Measurements from ENCODE around the gene NUMBL. TPM values are rescaled to one million over a fixed set of nuclear protein-coding genes. Genes with fewer than 3 reads are reported as not detected.

The NUMBL gene
- total RNA-seq, 1 donor = 26.8 TPM

DNA sequence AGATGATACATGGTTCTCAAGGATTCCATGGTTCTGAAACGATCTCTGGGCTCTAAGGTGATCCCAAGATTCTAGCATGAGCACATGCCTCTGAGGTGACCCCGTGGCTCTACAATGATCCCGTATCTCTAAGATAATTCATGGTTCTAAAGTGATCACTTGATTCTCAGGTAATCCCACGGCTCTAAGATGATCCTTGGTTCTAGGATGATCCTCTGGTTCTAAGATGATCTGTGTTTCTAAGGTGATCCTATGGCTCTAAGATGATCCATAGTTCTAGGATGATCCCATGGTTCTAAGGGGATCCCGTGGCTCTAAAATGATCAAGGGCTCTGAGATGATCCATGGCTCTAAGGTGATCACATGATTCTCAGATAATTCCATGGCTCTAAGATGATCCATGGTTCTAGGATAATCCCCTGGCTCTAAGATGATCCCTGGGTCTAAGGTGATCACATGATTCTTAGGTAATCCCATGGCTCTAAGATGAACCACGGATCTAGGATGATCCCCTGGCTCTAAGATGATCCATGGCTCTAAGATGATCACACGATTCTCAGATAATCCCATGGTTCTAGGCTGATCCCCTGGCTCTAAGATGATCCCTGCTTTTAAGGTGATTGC, 21.3 kb downstream of the NUMBL start:
- H3K27me3 ChIP-seq (ENCODE audit: insufficient read depth, low read length) = no peaks in the 10 kb centered on the region
- peaks cover 18% of the 10 kb centered on the region for H4K20me1 ChIP-seq (ENCODE audit: insufficient read depth, low read length)
- peaks cover 6% of the 10 kb centered on the region for H3K4me1 ChIP-seq (ENCODE audit: insufficient read depth, low read length)
- no peak overlapping the region for H3K27ac ChIP-seq (ENCODE audit: low read depth, low read length)
- H3K79me2 ChIP-seq (ENCODE audit: insufficient read depth, low read length) = no peaks in the 10 kb centered on the region
- TF ChIP-seq, protein P1, sequence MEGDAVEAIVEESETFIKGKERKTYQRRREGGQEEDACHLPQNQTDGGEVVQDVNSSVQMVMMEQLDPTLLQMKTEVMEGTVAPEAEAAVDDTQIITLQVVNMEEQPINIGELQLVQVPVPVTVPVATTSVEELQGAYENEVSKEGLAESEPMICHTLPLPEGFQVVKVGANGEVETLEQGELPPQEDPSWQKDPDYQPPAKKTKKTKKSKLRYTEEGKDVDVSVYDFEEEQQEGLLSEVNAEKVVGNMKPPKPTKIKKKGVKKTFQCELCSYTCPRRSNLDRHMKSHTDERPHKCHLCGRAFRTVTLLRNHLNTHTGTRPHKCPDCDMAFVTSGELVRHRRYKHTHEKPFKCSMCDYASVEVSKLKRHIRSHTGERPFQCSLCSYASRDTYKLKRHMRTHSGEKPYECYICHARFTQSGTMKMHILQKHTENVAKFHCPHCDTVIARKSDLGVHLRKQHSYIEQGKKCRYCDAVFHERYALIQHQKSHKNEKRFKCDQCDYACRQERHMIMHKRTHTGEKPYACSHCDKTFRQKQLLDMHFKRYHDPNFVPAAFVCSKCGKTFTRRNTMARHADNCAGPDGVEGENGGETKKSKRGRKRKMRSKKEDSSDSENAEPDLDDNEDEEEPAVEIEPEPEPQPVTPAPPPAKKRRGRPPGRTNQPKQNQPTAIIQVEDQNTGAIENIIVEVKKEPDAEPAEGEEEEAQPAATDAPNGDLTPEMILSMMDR (IDR thresholded peaks at IDR 0.05; ENCODE audit: extremely low read depth, low read depth, low read length) = no peak
- H2AFZ ChIP-seq (ENCODE audit: low read length) = no peak overlapping the region
- H3K36me3 ChIP-seq (ENCODE audit: insufficient read depth, low read length) = peaks cover 66% of the 10 kb centered on the region
- DNase-seq (ENCODE audit: insufficient read length, low spot score, missing footprints) = peak; percentile 34
- H3K9me3 ChIP-seq (ENCODE audit: low read depth, low read length) = no peaks in the 10 kb centered on the region
- H3K4me3 ChIP-seq (ENCODE audit: insufficient read depth, low read length) = no peak overlapping the region
- H3K4me2 ChIP-seq (ENCODE audit: insufficient read depth, low read length) = no peak overlapping the region

DNA sequence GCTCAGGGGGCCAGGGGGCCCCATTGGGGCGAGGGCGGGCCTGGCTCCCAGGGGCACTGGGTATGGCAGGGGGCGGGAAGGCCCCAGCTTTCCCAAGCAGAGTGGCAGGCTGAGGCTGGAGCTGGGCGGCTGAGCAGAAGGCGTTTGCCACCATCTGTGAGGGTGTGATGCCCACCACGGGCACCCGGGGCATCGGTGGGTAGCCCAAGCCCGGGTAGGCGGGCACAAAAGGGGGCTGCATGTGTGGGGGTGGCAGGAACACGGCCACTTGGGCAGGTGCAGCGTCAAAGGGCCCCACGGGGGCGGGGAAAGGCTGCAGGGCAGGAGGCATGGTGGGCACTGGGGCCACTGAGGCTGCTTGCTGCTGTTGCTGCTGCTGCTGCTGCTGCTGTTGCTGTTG, 22.8 kb downstream of the NUMBL start:
- no peaks in the 10 kb centered on the region for H3K9me3 ChIP-seq (ENCODE audit: low read depth, low read length)
- H3K79me2 ChIP-seq (ENCODE audit: insufficient read depth, low read length) = no peaks in the 10 kb centered on the region
- peaks cover 17% of the 10 kb centered on the region for H3K4me1 ChIP-seq (ENCODE audit: insufficient read depth, low read length)
- DNase-seq (ENCODE audit: insufficient read length, low spot score, missing footprints) = peak; percentile 27
- no peak overlapping the region for H3K4me2 ChIP-seq (ENCODE audit: insufficient read depth, low read length)
- peaks cover 14% of the 10 kb centered on the region for H4K20me1 ChIP-seq (ENCODE audit: insufficient read depth, low read length)
- no peak overlapping the region for H3K27ac ChIP-seq (ENCODE audit: low read depth, low read length)
- TF ChIP-seq, protein P1 (IDR thresholded peaks at IDR 0.05; ENCODE audit: extremely low read depth, low read depth, low read length) = no peak
- H3K36me3 ChIP-seq (ENCODE audit: insufficient read depth, low read length) = peaks cover 52% of the 10 kb centered on the region
- no peak overlapping the region for H3K4me3 ChIP-seq (ENCODE audit: insufficient read depth, low read length)
- H2AFZ ChIP-seq (ENCODE audit: low read length) = no peak overlapping the region
- no peaks in the 10 kb centered on the region for H3K27me3 ChIP-seq (ENCODE audit: insufficient read depth, low read length)

DNA sequence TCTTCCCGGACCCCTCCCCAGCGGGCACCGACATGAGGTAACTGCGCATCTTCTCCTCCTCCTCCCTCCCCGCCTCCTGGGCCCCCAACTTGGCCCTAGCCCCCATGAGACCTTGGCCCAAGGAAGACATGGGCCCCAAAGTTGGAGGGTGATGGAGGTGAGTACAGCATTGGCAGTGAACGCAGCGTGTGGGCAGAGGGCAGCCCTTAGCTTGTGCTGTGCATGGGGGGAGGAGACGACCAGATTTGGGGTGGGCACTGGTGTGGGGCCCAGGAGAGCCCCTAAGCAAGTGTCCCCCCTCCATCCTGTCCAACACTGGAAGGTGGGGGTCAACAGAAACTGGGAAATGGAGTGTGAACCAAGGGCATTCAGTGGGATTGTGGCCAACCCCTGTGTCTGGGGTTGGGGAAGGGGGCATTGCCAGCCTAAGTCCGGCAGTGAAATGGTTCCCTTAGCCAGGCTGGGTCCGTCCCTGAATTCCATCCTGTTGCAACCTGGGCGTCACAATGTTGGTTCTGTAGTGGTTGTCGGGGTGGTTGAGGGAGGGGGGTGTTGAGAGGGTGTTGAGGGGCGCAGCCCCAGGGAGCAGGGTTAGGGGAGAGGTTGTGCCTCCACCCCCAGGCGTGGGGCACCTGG, 23.5 kb downstream of the NUMBL start:
- TF ChIP-seq, protein P1 (IDR thresholded peaks at IDR 0.05; ENCODE audit: extremely low read depth, low read depth, low read length) = no peak
- Histone ChIP-seq H3K27ac (ENCODE audit: low read depth, low read length) (no peak overlapping the region), H3K79me2 (ENCODE audit: insufficient read depth, low read length) (no peaks in the 10 kb centered on the region), H3K27me3 (ENCODE audit: insufficient read depth, low read length) (no peaks in the 10 kb centered on the region), H3K9me3 (ENCODE audit: low read depth, low read length) (no peaks in the 10 kb centered on the region), H2AFZ (ENCODE audit: low read length) (no peak overlapping the region), H3K36me3 (ENCODE audit: insufficient read depth, low read length) (peaks cover 45% of the 10 kb centered on the region), H4K20me1 (ENCODE audit: insufficient read depth, low read length) (peaks cover 8% of the 10 kb centered on the region), H3K4me1 (ENCODE audit: insufficient read depth, low read length) (peaks cover 17% of the 10 kb centered on the region), H3K4me3 (ENCODE audit: insufficient read depth, low read length) (no peak overlapping the region), H3K4me2 (ENCODE audit: insufficient read depth, low read length) (no peak overlapping the region)
- peak; percentile 32 for DNase-seq (ENCODE audit: insufficient read length, low spot score, missing footprints)

Measured in osteoblast (primary cell).